Ishikawa (cell line): ENCODE results near the gene NTSR2.

Experiments
- FOXM1 ChIP-seq: IDR thresholded peaks from 2 replicates; pipeline ENCODE4 v1.6.1; 2012; ENCODE audit warnings: low read depth, borderline replicate concordance
- NFIC ChIP-seq: IDR thresholded peaks from 2 replicates; pipeline ENCODE4 v1.6.1; 2012
- RAD21 ChIP-seq: IDR thresholded peaks from 2 replicates; pipeline ENCODE4 v1.6.1; 2012; ENCODE audit warnings: low read depth
- TCF12 ChIP-seq: IDR thresholded peaks from 2 replicates; pipeline ENCODE4 v1.6.1; 2012; ENCODE audit warnings: low read depth

DNA sequence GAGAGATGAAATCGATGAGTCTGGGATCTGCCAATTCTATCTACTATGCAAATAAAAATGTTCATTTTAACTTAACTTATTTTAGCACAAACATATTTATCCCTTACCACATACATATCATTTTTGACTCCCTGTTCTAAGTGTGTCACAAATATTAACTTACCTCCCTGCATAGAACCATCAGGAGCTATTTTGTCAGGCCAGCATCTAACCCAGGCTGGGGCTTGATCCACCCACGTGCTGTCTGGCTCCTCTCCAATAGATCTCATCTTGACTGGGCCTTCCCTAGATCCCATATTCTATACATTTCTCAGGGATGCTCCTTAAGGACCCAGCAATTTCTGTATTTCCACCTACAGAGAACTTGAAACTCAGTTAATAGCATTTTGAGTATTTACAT lies 20.9 kb downstream of the NTSR2 start:
- no peak for TF ChIP-seq RAD21
- no peak for TF ChIP-seq TCF12
- no peak for TF ChIP-seq NFIC
- TF ChIP-seq FOXM1 = no peak
